ENCODE data around the gene NBPF11.
"Not testable (repeated sequence)": the region's sequence is repeated elsewhere in the genome, so short reads cannot be mapped to it uniquely, and the experiment has no call there.

Gene NBPF11

GRCh38 chr1:148151911-148152656, at the start of gene NBPF11:
Gene NBPF11 (minus strand): TSS chr1:148152281. CDS start chr1:148127003, 25,278 bp downstream.
- peak; percentile 76 for ATAC-seq (ENCODE audit: low read depth)
- H3K9me3 Mint-ChIP-seq, H3K27me3 Mint-ChIP-seq, H3K36me3 Mint-ChIP-seq: not testable (repeated sequence)
- peaks cover 11% of the 10 kb centered on the region for H3K4me1 Mint-ChIP-seq
- H3K4me3 Mint-ChIP-seq: peak within 1 kb of the TSS; percentile 99
- peak within 1 kb of the TSS; percentile 99 for H3K27ac Mint-ChIP-seq
- peak; percentile 78 to 81 for DNase-seq (ENCODE audit: low spot score in 2 of 2)

DNA sequence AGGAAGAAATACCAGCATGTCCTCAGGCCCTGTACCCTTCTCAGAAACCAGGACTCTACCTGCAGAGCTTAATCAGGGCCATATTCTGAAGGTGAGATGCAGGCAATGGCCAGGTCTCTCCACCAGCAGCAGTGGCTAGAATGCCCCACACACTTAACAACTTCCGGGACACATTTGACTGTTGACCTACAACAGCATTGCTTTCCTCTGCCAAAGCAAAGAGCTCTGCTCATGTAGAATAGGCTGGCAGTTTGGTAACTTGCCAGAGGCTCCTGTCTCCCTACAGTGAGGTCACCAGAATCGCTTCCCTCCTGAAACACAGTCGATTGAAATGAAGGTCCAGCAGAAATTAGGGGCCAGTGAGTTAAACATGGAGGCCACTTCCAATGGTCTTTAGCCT, 45.3 kb upstream of the NBPF11 start:
- not testable (repeated sequence) for ATAC-seq (ENCODE audit: low read depth); H3K27me3 Mint-ChIP-seq; H3K9me3 Mint-ChIP-seq; DNase-seq (ENCODE audit: low spot score in 2 of 2); H3K4me1 Mint-ChIP-seq; H3K36me3 Mint-ChIP-seq; H3K27ac Mint-ChIP-seq; H3K4me3 Mint-ChIP-seq

DNA sequence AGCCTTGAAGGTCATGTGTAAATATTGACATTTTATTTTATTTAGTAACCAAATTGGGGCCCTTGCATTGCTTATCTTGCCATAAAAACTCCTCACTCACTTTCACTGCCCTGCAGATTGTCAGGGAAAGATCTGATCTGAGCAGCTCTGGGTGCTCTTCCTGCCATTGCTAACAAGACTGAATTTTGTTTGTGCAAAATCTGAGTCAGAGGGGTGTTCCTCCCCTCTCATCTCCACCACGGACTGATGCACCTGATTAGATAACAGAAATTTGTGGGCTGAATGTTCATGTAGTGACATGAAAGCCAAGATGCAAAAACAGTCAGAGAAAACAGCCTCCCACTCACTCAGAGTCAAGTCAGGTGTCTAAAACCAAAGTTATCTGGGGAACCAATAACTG, 44.9 kb upstream of the NBPF11 start:
- H3K9me3 Mint-ChIP-seq; H3K4me3 Mint-ChIP-seq; H3K36me3 Mint-ChIP-seq; H3K27me3 Mint-ChIP-seq; H3K4me1 Mint-ChIP-seq; ATAC-seq (ENCODE audit: low read depth); H3K27ac Mint-ChIP-seq; DNase-seq (ENCODE audit: low spot score in 2 of 2): not testable (repeated sequence)

- not testable (repeated sequence) for H3K9me3 Mint-ChIP-seq; H3K4me3 Mint-ChIP-seq; H3K36me3 Mint-ChIP-seq; ATAC-seq (ENCODE audit: low read depth); H3K27ac Mint-ChIP-seq; H3K4me1 Mint-ChIP-seq; DNase-seq (ENCODE audit: low spot score in 2 of 2); H3K27me3 Mint-ChIP-seq
These were observed 43.0 kb upstream of the NBPF11 start for GRCh38 chr1:148195115-148195514.

DNA sequence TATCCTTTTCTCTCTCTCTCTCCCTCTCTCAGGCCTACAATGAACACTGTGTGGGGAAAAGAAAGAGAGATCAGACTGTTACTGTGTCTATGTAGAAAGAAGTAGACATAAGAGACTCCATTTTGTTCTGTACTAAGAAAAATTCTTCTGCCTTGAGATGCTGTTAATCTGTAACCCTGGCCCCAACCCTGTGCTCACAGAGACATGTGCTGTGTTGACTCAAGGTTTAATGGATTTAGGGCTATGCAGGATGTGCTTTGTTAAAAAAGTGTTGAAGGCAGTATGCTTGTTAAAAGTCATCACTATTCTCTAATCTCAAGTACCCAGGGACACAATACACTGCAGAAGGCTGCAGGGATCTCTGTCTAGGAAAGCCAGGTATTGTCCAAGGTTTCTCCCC, 36.7 kb upstream of the NBPF11 start:
- not testable (repeated sequence) for DNase-seq (ENCODE audit: low spot score in 2 of 2); H3K4me3 Mint-ChIP-seq; H3K4me1 Mint-ChIP-seq; ATAC-seq (ENCODE audit: low read depth); H3K27ac Mint-ChIP-seq; H3K9me3 Mint-ChIP-seq; H3K36me3 Mint-ChIP-seq; H3K27me3 Mint-ChIP-seq

- H3K9me3 Mint-ChIP-seq; ATAC-seq (ENCODE audit: low read depth): not testable (repeated sequence)
These were observed 26.6 kb upstream of the NBPF11 start for GRCh38 chr1:148178682-148179081.

GRCh38 chr1:148175414-148175813, 23.3 kb upstream of the NBPF11 start:
- H3K36me3 Mint-ChIP-seq; H3K9me3 Mint-ChIP-seq; H3K4me1 Mint-ChIP-seq; H3K27ac Mint-ChIP-seq; ATAC-seq (ENCODE audit: low read depth); H3K27me3 Mint-ChIP-seq; DNase-seq (ENCODE audit: low spot score in 2 of 2); H3K4me3 Mint-ChIP-seq: not testable (repeated sequence)

More at GRCh38 chr1:148178682-148179081, 26.6 kb upstream of the NBPF11 start:
- not testable (repeated sequence) for H3K4me1 Mint-ChIP-seq; DNase-seq (ENCODE audit: low spot score in 2 of 2); H3K27ac Mint-ChIP-seq; H3K4me3 Mint-ChIP-seq; H3K36me3 Mint-ChIP-seq; H3K27me3 Mint-ChIP-seq

GRCh38 chr1:148171995-148172394, 19.9 kb upstream of the NBPF11 start:
- not testable (repeated sequence) for H3K9me3 Mint-ChIP-seq; H3K27me3 Mint-ChIP-seq; H3K27ac Mint-ChIP-seq; ATAC-seq (ENCODE audit: low read depth); H3K36me3 Mint-ChIP-seq; H3K4me1 Mint-ChIP-seq; DNase-seq (ENCODE audit: low spot score in 2 of 2); H3K4me3 Mint-ChIP-seq

DNA sequence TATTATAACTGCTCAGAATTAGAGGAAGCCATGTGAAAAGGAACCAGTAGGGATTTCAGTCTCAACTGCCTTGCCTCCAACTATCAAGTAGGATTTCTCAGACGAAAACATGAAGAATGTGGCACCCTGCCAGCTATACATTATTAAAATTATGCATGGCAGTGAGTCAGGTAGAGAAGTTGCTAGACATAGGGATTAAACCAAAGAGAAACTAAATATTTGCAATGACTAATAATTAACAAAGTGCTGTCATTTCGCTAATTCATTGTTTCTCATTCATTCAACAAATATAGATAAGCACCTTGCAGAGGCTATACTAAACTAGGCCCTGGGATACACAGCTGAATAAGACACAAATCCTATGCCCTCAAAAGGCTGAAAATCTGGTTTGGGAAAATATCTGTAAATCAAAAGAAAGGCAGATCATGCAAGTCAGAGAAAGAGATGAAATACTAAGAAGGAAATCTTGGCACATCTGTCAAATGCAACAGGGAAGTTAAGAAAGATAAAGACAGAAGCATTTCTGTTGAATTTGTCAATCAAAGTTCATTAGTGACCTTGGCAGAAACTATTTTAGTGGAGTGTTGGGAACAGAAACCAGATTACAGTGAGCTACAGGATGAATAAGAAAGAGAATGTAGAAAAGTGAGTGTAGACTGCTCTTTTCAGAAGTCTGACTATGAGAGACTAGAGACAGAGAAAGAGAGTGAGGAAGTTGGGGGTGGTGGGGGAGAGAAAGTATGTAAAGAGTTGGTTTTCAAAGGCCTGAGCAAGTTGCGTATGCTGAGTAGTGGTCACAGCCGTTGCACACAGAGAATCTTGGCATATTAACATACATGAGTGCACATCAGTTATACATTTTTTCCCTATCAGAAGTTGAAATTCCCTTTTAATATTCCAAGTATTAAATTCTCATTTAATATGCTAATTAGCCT, 14.7 kb upstream of the NBPF11 start:
- Mint-ChIP-seq H3K27ac (no peak overlapping the region), H3K27me3 (peaks cover 7% of the 10 kb centered on the region), H3K9me3 (no peaks in the 10 kb centered on the region), H3K4me1 (peaks cover 5% of the 10 kb centered on the region), H3K36me3 (no peaks in the 10 kb centered on the region), H3K4me3 (no peak overlapping the region)
- no peak for ATAC-seq (ENCODE audit: low read depth)
- DNase-seq (ENCODE audit: low spot score in 2 of 2): no peak

GRCh38 chr1:148162363-148162762, 10.3 kb upstream of the NBPF11 start:
- peaks cover 8% of the 10 kb centered on the region for H3K27me3 Mint-ChIP-seq
- H3K27ac Mint-ChIP-seq: no peak overlapping the region
- ATAC-seq (ENCODE audit: low read depth): no peak
- no peak for DNase-seq (ENCODE audit: low spot score in 2 of 2)
- H3K36me3 Mint-ChIP-seq: peaks cover 3% of the 10 kb centered on the region
- no peak overlapping the region for H3K4me3 Mint-ChIP-seq
- peaks cover 8% of the 10 kb centered on the region for H3K4me1 Mint-ChIP-seq
- H3K9me3 Mint-ChIP-seq: no peaks in the 10 kb centered on the region

- Mint-ChIP-seq H3K27me3 (peaks cover 5% of the 10 kb centered on the region), H3K36me3 (peaks cover 3% of the 10 kb centered on the region), H3K4me3 (no peak overlapping the region), H3K9me3 (no peaks in the 10 kb centered on the region), H3K4me1 (peaks cover 3% of the 10 kb centered on the region), H3K27ac (no peak overlapping the region)
- no peak for DNase-seq (ENCODE audit: low spot score in 2 of 2)
- ATAC-seq (ENCODE audit: low read depth): no peak
These were observed 9.2 kb upstream of the NBPF11 start for GRCh38 chr1:148161053-148161901.

DNA sequence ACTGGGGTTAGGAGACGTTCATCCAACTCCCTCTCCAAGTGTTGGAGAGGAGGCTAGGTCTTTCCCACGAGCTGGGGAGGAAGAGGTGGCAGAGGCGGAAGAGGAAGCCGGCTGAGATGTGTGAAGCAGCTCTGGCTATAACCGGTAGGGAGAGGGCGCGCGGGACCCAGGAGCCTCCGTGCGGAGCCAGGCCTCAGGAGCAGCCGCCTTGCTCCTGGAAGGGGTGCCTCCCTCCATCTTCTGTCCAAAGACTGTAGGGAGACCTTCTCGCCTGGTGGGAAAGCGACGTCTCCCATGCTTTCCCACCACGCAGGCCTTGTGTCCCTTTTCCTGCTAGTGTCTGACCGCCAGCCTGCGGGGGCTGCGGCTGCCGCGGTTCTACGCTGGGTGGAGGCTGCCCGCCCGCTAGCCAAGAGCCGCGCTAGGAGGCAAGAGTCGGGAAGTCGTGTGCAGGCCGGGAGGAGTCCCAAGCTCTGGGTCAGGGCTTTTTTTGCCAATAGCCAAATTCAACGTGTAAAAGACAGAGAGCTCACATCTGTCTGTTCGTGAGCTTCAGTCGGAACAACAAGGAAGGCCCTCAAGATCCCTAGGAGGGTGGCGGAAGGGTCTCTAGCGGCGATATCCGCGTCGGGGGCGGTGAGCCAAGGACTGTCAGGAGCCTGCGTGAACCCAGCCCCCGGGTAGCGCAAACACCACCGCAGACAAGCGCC, 8.4 kb upstream of the NBPF11 start:
- Mint-ChIP-seq H3K36me3 (peaks cover 3% of the 10 kb centered on the region), H3K4me1 (peaks cover 8% of the 10 kb centered on the region), H3K9me3 (no peaks in the 10 kb centered on the region), H3K27me3 (peaks cover 5% of the 10 kb centered on the region), H3K4me3 (no peak overlapping the region), H3K27ac (no peak overlapping the region)
- DNase-seq (ENCODE audit: low spot score in 2 of 2) (no peak), ATAC-seq (ENCODE audit: low read depth) (no peak)

- Mint-ChIP-seq H3K4me1 (peaks cover 11% of the 10 kb centered on the region), H3K36me3 (peaks cover 3% of the 10 kb centered on the region), H3K27ac (no peak overlapping the region), H3K27me3 (peaks cover 5% of the 10 kb centered on the region), H3K9me3 (no peaks in the 10 kb centered on the region), H3K4me3 (no peak overlapping the region)
- ATAC-seq (ENCODE audit: low read depth) (no peak), DNase-seq (ENCODE audit: low spot score in 2 of 2) (no peak)
These were observed 7.9 kb upstream of the NBPF11 start for GRCh38 chr1:148160048-148160342.
